Muscle layer of duodenum (tissue), 2 donors: ENCODE data around the gene PTPN2.

Source experiments
- H3K27ac ChIP-seq: one replicate; pipeline ENCODE4 v1.7.0; 2013; ENCODE audit warnings: mild to moderate bottlenecking, low read length
- H3K27me3 ChIP-seq: one replicate; pipeline ENCODE4 v1.7.0; 2013; ENCODE audit warnings: low read depth, mild to moderate bottlenecking, control low read depth, low read length
- H3K36me3 ChIP-seq, 2 donors: one replicate each; pipeline ENCODE4 v1.7.0; 2013; ENCODE audit warnings: low read length in 2 of 2, control low read depth in 1 of 2, mild to moderate bottlenecking in 1 of 2; ENCODE audit not compliant: insufficient read depth in 2 of 2, control insufficient read depth in 1 of 2
- H3K4me1 ChIP-seq, 2 donors: one replicate each; pipeline ENCODE4 v1.7.0; 2013; ENCODE audit warnings: low read length in 2 of 2, mild to moderate bottlenecking in 2 of 2, control low read depth in 1 of 2, moderate library complexity in 1 of 2; ENCODE audit not compliant: insufficient read depth in 2 of 2, control insufficient read depth in 1 of 2
- H3K4me3 ChIP-seq, 2 donors: one replicate each; pipeline ENCODE4 v1.7.0; 2013; ENCODE audit warnings: low read length in 2 of 2, low read depth in 1 of 2, mild to moderate bottlenecking in 1 of 2
- H3K9me3 ChIP-seq, 2 donors: one replicate each; pipeline ENCODE4 v1.7.0; 2013; ENCODE audit warnings: low read length in 2 of 2, control low read depth in 1 of 2, mild to moderate bottlenecking in 1 of 2; ENCODE audit not compliant: control insufficient read depth in 1 of 2
- donor health status: healthy.

PTPN2 gene

DNA sequence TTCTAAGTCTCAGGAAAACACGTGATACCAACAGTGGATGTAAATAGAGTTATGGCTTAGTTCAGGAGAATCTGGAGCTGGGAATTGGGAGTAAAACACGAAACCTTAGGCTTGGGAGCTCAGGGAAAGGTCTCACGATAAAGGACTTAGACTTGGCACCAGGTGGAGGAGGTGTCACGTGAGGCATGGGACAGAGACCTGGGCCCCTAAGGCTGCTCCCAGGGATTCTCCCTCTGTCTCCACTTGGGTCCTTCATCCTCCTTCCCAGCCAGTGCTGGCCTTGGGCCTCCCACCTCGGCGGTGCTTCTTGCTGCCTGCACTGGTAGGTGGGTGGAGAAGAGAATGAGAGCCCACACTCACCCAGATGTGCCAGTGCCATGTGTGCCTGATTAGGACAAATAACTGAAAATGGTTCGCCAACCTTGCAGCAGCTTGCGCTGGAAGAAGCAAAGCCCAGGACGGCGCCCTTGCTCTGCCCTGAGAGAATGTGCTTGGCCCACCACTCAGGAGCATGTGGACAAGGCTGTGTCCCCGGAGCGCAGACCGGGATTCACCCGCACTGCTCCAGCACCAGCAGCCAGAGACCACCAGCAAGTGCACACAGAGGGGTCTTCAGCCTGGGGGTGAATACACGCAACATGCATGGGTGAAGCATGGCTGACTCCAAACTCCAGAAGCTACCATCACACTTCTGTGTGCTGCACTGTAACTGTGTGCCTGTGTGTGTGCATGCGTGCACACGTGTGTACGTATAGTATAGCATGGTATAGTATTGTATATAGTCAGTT lies 133.1 kb downstream of the PTPN2 start:
- Histone ChIP-seq H3K4me1 (no peaks in the 10 kb centered on the region), H3K4me3 (no peak overlapping the region), H3K36me3 (no peaks in the 10 kb centered on the region), H3K27ac (no peak overlapping the region), H3K9me3 (no peaks in the 10 kb centered on the region), H3K27me3 (no peaks in the 10 kb centered on the region)

DNA sequence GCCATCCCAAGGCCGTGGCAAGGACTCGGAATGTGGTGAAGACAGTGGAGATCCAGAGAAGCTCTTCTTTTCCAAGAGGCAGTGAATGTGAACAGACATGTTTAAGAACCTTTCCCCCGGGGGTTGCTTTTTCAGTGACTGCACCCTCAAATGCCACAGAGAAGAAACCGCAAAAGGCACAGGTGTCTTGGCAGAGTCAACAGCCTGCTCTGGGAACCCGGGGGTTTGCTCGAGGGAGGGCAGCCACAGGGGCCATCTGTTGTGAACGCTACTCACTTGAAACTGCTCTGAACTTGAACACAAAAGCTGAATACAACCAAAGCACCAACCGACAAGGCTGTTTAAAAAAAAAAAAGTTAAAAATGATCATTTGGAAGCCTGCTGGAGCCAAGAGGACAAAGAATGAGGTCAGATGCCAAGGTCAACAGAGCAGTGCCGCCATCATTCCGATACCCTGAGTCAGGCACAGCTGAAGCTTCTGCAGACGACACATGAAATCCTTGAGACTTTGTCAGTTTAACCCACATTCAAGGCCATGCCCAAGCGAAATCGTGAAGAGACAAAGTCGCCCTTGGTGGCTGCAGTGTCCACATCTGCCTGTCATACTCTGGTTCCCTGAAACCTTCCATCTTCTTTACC lies 133.8 kb downstream of the PTPN2 start:
- H3K9me3 ChIP-seq: no peaks in the 10 kb centered on the region
- no peaks in the 10 kb centered on the region for H3K4me1 ChIP-seq
- H3K4me3 ChIP-seq: no peak overlapping the region
- no peaks in the 10 kb centered on the region for H3K36me3 ChIP-seq
- no peak overlapping the region for H3K27ac ChIP-seq
- H3K27me3 ChIP-seq: no peaks in the 10 kb centered on the region

DNA sequence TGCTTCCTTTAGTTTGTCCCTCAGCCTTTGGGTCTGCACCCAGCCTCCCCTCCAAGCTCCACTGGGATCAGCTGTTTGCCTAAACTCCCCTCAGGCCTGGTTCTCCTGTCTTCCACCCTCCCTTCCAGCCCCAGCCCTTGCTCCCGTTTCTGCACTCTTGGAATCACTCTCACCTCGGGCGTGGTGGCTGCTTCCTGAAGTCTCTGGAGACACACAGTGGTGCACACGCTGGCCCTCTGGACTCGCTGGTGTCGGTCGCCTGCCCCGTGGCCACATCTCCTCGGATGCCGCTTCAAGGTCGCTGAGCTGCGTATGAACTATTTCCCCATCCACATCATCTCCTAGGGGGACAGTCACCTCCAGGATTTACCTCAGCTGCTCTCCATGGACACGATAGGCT lies 134.9 kb downstream of the PTPN2 start:
- Histone ChIP-seq H3K27me3 (no peaks in the 10 kb centered on the region), H3K36me3 (no peaks in the 10 kb centered on the region), H3K4me3 (no peak overlapping the region), H3K4me1 (no peaks in the 10 kb centered on the region), H3K27ac (no peak overlapping the region), H3K9me3 (no peaks in the 10 kb centered on the region)

DNA sequence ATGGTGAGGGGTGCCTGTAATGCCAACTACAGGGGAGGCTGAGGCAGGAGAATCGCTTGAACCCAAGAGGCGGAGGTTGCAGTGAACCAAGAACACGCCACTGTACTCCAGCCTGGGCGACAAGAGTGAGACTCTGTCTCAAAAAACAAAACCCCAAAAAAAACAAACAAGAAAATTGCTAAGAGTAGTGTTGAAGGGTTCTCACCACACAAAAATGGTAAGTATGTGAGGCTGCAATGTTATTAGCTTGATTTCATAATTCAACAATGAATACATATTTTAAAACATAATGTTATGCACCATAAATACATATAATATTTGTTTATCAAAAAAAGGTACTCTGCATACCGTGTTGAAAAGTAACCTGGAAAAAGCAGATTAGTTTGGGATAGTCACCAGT lies 135.4 kb downstream of the PTPN2 start:
- Histone ChIP-seq H3K4me3 (no peak overlapping the region), H3K36me3 (no peaks in the 10 kb centered on the region), H3K27me3 (no peaks in the 10 kb centered on the region), H3K4me1 (no peaks in the 10 kb centered on the region), H3K27ac (no peak overlapping the region), H3K9me3 (no peaks in the 10 kb centered on the region)

DNA sequence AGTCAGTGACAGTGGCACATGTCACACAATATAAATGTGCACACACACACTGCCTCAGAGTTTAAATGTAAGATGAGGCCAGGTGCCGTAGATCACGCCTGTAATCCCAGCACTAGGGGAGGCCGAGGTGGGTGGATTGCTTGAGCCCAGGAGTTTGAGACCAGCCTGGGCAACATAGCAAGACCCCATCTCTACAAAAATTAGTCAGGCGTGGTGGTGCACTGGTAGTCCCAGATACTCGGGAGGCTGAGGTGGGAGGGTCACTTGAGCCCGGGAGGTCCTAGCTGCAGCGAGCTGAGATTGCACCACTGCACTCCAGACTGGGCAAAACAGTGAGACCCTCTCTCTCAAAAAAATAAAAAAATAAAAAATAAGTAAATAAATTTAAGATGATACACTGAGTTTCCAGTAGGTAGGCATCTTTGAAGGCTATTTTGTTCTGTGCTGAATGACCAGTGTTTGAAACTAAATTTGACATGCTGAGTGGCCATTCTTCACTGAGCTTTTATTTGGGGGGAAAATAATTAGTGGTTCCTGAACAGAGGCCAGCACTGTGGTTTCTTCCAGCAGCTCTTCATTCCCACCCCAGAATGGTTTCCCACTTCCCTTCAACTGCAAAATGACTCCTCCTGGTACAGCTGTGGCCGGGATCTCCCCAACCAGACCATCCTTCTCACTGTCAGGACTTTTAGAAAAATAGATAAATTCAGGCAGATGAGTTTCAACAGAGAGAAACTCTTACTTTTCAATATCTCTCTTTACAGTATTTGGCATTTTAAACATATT lies 136.3 kb downstream of the PTPN2 start:
- no peaks in the 10 kb centered on the region for H3K27me3 ChIP-seq
- no peak overlapping the region for H3K27ac ChIP-seq
- no peaks in the 10 kb centered on the region for H3K36me3 ChIP-seq
- no peaks in the 10 kb centered on the region for H3K4me1 ChIP-seq
- H3K4me3 ChIP-seq: no peak overlapping the region
- no peaks in the 10 kb centered on the region for H3K9me3 ChIP-seq

DNA sequence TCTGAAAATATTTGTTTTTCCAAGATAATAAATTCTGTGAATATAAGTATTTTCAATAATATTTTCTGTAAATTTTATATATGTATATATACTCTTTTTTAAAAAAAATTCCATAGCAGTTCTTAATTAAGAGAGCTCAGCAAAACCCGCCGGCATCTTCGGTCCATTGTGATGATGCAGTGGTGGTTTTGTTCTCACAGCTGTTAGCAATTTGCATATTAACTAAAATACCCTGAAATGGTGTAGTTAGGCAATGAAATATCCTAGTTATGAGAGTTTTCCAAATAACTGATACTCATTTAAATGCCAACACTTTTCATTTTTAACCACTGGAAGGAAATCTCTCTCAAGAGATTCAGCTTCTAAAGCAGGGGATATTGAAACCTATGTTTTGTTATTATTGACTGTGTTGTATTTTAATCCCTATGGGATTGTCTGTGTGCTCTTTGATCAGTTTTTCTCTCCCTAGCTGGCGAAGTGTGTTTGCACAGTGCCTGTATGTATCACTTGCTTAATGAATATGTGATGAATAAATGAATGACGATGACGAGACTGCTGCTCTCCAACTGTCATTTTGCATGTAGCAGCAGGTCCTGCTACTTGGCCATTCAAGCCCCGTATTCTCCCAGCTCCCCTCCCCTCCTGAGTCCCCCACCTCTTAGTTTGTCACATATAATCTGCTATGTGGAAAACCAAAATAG lies 138.8 kb downstream of the PTPN2 start:
- no peaks in the 10 kb centered on the region for H3K27me3 ChIP-seq
- no peaks in the 10 kb centered on the region for H3K4me1 ChIP-seq
- no peak overlapping the region for H3K4me3 ChIP-seq
- no peak overlapping the region for H3K27ac ChIP-seq
- H3K9me3 ChIP-seq: no peaks in the 10 kb centered on the region
- H3K36me3 ChIP-seq: no peaks in the 10 kb centered on the region

DNA sequence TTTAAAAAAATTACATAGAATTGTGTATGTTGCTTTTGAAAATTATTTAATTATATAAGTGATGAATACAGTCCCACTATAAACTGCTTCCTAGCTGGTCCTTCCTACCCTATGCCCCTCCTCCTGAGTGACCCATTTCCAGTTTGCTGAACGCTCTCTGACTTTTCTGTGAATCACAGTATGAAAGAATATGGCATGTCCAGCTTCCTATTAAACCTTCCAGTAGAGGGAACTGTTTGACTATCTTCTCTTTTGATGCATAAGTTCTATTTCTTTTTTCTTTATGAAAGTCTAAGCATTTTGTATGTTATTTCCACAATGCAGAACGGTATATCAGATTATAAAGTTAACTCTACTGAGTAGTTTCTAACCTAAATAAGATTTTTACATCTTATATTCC lies 139.9 kb downstream of the PTPN2 start:
- H3K36me3 ChIP-seq: no peaks in the 10 kb centered on the region
- no peak overlapping the region for H3K4me3 ChIP-seq
- H3K4me1 ChIP-seq: no peaks in the 10 kb centered on the region
- no peaks in the 10 kb centered on the region for H3K27me3 ChIP-seq
- H3K9me3 ChIP-seq: no peaks in the 10 kb centered on the region
- no peak overlapping the region for H3K27ac ChIP-seq

DNA sequence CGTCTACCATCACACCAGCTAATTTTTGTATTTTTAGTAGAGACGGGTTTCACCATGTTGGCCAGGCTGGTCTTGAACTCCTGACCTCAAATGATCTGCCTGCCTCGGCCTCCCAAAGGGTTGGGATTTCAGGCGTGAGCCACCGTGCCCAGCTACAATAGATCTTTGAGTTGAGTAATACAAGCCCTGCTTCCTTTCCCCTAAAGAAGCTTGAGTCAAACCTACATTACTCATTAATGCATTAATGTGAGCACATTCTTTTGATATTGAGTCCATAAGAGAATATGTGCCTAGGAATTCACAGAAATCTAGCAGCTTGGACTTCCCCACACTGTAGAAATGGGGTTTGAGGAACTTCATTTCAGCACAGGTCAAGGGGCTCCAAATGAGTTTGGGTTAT lies 141.6 kb downstream of the PTPN2 start:
- Histone ChIP-seq H3K27ac (no peak overlapping the region), H3K4me3 (no peak overlapping the region), H3K9me3 (no peaks in the 10 kb centered on the region), H3K36me3 (no peaks in the 10 kb centered on the region), H3K27me3 (no peaks in the 10 kb centered on the region), H3K4me1 (no peaks in the 10 kb centered on the region)
